HG02870 (cell line): ENCODE measurements around the gene DSN1.
A peak's percentile ranks its signal among the peaks of the same experiment; 100 is the strongest.
"Not testable (repeated sequence)": the region's sequence is repeated elsewhere in the genome, so short reads cannot be mapped to it uniquely, and the experiment has no call there.

Experiments
- ATAC-seq: cut with Tn5 transposase; IDR thresholded peaks from one replicate; pipeline ENCODE4 v1.9.1; 2021; ENCODE audit warnings: mild to moderate bottlenecking, moderate library complexity; ENCODE audit not compliant: unreplicated experiment

The DSN1 gene

GRCh38 chr20:36773597-36774390, at the start of gene DSN1:
Gene DSN1 (minus strand): TSS chr20:36773763. CDS start chr20:36771458, 2,305 bp downstream.
- peak; percentile 76 for ATAC-seq

DNA sequence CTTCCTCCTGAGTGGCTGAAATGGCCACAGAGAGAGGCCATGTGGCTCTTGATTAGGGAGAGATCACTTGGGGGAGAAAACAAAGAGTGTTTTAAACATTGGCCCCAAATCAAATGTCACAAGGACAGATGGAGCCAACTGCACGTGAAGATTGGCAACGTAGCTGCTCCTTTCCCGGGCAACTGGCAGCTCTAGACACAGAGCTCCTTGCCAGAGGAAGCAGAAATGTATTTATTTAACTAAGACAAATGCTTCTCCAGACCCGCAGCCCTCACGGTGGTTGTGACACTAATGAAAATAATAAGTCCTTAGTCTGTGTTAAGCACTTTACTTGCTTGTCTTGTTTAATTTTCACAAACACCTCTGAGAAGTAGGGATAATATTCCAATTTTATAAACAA, 49.6 kb upstream of the DSN1 start:
- ATAC-seq: no peak

GRCh38 chr20:36821964-36822437, 48.4 kb upstream of the DSN1 start:
- no peak for ATAC-seq

DNA sequence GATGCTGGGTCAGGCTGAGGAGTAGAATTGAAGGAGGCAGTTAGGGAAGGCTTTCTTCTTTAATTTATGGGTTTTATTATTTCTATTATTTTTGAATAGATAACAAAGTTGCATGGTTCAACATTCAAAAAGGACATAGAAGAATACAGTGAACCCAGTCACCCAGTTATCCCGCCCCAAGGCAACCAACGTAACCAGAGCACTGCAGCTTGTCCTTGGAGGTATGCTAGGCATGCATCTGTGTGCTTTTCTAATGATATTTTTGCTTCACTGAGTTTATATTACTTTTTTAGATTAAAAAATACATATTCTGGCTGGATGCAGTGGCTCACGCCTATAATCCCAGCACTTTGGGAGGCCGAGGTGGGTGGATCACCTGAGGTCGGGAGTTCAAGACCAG, 47.4 kb upstream of the DSN1 start:
- no peak for ATAC-seq

DNA sequence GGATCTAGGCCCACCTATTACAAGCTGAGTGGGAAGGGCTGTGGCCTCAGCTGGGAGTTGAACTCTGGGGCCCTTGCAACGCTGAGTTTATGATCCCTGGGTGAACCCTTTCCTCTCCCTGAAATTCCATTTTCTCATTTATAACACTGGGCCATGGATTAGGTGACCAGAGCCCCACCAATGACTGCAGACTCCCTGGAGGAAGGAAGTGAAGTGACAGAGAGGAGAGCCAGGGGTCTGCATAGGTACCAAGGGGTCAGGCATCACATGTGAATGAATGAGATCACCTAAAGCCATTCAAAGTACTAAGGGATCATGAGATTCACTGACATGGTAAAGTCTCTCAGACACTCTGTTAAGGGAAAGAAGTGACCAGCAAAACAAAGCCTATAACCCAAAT, 46.5 kb upstream of the DSN1 start:
- no peak for ATAC-seq

DNA sequence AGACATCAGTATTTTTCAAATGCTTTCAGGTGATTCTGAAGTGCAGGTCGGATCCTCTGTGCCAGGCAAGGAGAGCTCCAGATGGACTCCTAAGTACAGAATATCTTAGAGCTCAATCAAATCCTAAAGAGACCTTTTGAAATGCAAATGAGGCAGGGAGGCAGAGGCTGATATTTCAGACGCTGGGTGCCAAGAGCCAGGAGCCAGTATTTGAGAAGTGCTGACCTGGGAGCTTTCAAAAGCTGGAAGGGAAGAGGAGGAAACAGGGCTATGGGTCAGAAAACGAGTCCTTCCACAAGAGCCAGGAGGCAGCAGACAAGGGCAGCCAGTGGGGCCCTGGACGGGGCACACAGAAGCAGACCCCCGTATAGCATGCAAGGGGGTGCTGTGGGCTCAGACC, 46.1 kb upstream of the DSN1 start:
- no peak for ATAC-seq

DNA sequence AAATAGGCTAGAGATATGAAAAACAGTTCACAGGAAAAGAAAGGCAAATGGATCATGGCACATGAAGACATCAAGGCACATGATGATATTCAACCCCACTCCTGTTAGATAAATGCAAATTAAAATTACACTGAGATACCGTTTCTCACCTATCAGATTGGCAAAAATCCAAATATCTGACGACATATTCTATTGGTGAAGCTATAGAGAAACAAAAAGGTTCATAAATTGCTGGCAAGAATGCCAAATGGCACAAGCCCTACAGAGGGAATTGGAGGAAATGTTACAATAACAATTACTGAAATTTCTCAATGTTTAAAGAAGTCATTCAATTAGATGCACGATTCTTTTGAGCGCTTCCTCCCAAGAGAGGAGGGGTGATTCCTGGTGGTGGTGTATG, 45.3 kb upstream of the DSN1 start:
- no peak for ATAC-seq

DNA sequence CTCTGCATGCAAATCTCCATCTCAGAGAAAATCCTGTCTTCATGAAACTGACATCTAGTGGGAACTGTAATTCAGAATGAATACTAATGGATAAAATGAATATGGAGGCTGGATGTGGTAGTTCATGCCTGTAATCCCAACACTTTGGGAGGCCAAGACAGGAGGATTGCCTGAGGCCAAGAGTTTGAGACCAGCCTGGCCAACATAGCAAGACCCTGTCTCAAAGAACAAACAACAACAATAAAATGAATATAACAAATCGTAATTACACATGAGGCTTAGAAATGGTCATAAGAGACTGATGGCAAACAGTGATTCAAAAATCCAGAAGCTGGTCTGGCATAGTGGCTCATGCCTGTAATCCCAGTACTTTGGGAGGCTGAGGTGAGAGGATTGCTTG, 44.6 kb upstream of the DSN1 start:
- no peak for ATAC-seq

DNA sequence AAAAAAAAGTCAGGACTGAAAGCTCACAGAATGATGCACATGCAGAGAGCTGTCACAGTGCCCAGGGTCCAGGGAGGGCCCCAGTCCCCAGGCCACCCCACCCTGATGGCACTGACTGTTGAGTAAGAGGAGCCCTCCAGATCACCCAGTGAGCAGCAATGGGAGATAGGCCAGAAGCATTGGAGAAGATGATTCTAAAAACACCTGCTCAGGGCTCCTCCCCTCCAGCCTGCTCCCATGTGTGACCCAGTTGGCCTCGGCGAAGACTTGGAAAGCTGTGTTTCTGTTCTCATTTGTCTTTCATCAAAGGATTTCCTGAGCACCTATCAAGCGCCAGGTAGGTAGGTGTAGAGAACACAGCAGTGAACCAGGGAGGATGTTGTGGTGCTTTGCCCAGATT, 43.9 kb upstream of the DSN1 start:
- no peak for ATAC-seq

DNA sequence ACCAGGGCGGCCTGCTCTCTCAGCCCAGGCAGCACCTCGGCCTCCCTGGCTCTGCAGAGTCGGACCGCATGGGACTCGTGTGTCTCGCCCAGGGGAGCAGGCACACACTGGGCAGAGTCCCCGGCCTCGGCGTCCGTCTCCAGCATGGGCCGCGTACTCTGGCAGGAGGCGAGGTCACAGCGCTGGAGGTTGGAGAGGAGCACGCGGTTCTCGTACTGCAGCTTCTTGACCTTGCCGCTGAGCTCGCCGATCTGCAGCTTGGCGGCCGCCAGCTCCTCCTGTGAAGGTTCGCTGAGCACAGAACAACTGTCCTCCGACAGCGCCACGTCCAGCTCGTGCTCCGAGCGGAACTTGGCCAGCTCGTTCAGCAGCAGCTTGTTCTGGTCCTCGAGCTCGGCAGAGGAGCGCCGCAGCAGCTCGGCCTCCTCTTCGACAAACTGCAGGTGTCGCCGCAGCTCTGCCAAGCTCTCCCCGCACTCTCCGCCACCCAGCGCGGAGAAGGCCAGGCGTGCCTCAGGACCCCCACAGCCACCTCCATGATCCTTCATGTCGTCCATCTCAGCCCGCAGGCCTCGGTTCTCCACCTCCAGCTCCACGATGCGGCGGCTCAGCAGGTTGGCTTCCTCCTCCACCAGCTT, 42.0 kb upstream of the DSN1 start:
- no peak for ATAC-seq

- ATAC-seq: no peak
Observed at GRCh38 chr20:36812594-36813463, 39.3 kb upstream of the DSN1 start.

DNA sequence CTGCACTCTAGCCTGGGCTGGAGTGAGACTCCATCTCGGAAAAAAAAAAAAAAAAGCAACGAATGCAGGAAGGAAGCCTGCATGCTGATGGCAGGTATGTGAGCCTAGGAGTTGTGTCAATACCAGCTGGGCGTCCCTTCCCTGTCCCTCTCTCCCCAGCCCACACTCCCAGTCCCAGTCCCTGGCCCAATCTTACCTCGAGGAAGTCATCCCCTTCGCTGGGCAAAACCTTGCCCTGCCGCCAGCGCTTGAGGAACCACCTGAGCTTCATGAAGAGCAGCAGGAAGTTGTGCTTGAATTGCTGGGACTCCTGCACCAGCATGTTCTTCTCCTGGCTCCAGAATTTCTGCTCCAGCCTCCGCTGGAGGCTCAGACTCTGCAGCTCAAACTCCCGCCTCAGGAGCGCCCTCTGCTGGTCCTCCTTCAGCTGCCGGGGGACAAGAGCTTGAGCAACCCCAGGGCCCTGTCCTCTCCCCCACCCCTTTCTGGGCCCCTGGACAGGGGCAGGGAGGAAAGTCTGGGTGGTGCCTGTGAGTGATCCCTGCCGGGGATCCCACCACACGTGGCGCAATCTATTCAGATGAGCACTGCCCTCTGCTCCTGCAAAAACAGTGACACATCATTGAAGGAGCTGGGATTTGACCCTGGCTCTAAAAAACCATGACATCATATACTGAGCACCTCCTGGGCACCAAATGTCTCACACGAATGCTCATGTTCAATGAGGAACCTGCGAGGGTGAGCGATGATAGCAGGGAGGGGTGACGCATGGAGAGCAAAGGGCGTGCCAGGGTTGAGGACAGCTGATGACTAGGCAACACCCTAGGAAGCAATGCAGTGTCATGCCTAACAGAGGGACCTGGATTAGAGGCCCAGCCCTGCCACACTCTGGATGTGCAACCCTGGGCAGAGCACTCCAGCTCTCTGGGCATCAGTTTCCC, 35.0 kb upstream of the DSN1 start:
- ATAC-seq: no peak

GRCh38 chr20:36806049-36806448, 32.5 kb upstream of the DSN1 start:
- ATAC-seq: no peak

DNA sequence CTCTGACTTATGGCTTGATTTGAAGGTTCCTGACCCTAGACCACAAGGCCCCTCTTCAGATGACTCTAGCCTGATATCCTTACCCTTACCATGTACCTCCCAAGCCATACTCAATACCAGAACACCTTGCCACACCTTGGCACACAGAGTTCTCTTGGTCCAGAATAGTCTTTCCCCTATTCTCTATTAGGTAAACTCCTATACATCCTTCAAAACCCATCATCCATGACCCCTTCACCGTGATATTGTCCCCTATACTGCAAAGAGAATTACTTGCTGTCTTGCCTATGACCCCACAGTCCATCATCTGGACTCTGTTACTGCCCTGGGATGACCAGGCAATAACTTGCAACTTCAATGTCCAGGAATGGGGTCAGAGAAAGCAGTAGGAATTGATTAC, 31.8 kb upstream of the DSN1 start:
- ATAC-seq: no peak

DNA sequence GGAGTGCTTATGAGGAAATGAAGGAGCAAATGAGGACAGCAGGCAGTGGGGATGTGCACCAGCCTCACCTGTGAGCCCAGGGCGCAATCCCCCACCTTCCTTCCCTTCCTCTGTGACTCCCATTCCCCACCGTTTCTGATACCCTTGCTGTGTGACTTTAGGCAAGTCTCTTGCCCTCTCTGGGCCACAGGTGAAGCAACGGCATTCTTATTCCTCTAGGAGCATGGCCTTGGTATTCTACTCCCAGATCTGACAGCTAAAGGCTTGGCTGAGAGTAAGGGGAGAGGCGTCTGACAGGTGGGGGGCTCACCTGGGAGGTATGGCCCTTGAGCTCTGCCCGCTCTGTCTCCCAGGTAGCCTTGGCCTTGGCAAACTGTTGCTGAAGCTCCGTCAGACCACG, 30.9 kb upstream of the DSN1 start:
- ATAC-seq: no peak

- ATAC-seq: no peak
Observed at GRCh38 chr20:36802326-36803222, 29.0 kb upstream of the DSN1 start.

DNA sequence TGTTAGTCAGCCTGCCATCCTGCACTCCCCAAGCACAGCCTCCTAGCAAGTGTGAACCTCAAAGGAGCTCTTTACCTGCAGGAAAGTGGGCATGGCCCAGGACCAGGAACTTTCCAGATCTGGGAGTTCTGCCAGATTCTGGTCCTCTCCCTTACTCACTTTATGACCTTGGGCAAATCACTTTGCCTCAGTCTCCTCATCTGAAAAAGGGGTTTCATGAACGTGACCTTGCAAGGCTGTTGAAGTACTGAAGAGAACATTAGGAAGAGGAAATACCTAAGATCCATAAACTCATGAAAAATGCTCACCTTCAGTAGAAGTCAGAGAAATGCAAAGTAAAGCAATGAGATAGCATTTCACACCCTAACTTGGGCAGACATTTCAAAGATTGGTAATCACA, 26.8 kb upstream of the DSN1 start:
- no peak for ATAC-seq

DNA sequence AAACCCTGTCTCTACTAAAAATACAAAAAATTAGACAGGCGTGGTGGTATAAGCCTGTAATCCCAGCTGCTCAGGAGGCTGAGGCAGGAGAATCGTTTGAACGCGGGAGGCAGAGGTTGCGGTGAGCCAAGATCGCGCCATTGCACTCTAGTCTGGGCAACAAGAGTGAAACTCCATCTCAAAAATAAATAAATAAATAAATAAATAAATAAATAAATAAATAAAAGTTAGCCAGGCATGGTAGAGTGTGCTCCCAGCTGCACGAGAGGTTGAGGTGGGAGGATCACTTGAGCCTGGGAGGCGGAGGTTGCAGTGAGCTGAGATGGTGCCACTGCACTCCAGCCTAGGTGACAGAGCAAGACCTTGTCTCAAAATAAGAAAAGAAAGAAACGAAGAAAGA, 25.8 kb upstream of the DSN1 start:
- not testable (repeated sequence) for ATAC-seq

DNA sequence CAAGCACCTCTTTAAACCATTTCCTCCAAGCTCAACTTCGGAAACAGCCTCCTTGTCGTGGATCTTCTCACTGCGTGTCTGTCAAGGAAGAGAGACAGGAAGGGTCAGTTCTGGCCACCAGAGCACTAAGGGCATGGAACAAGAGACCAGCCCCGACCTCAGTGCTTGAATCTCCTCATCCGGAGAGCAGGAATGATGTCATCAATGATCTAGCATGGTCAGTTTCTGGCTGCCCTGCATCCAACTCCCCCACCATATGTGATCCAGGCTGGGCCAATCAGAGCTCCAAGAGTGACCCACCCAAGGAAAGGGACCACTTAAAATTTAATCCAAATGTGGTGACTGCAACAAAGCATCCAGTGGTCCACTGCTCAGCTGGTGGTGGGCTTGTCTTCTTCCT, 23.3 kb upstream of the DSN1 start:
- ATAC-seq: no peak
